Stimulated activated CD4-positive, alpha-beta T cell treated with anti-CD3 and anti-CD28 coated beads, TNF-alpha, amount 100 ng/mL, for 1 hour (primary cell): Measurements from ENCODE around the gene CCDC137.
"Not testable (repeated sequence)": the region's sequence is repeated elsewhere in the genome, so short reads cannot be mapped to it uniquely, and the experiment has no call there.

Experiments used
- DNase-seq, 3 donors: peaks; one replicate each; pipeline ENCODE4 v3.0.0-alpha.2; 2020; ENCODE audit warnings: low read depth in 3 of 3, low spot score in 1 of 3

The CCDC137 gene

GRCh38 chr17:81650951-81651350 is 15.6 kb upstream of the CCDC137 start:
- no peak for DNase-seq

GRCh38 chr17:81651692-81652091 is 14.8 kb upstream of the CCDC137 start:
- no peak for DNase-seq

GRCh38 chr17:81652906-81653771 is 13.4 kb upstream of the CCDC137 start:
- no peak for DNase-seq

GRCh38 chr17:81655378-81656117 is 11.0 kb upstream of the CCDC137 start:
- DNase-seq: no peak

GRCh38 chr17:81656118-81656743 is 10.3 kb upstream of the CCDC137 start, which contains the start of gene PDE6G:
Gene PDE6G (minus strand): TSS chr17:81656542. CDS start chr17:81653305, 3,237 bp downstream.
- no peak for DNase-seq

- DNase-seq: no peak
Measured at GRCh38 chr17:81656835-81657234, 9.7 kb upstream of the CCDC137 start.

GRCh38 chr17:81659038-81659437 is 7.5 kb upstream of the CCDC137 start:
- DNase-seq: no peak

- DNase-seq: no peak
Measured at GRCh38 chr17:81660441-81660840, 6.1 kb upstream of the CCDC137 start.

- no peak for DNase-seq
Measured at GRCh38 chr17:81662002-81662401, 4.5 kb upstream of the CCDC137 start.

GRCh38 chr17:81664051-81664470 is 2.5 kb upstream of the CCDC137 start:
- DNase-seq: no peak

GRCh38 chr17:81665205-81666091 is 1.1 kb upstream of the CCDC137 start:
- DNase-seq: peak in 1 of 3 donors; percentile 53

- DNase-seq: peak in 1 of 3 donors; percentile 12
Measured at GRCh38 chr17:81666092-81666341, 520 bp upstream of the CCDC137 start.

GRCh38 chr17:81667754-81668153 is 1.2 kb downstream of the CCDC137 start:
- DNase-seq: no peak

GRCh38 chr17:81672504-81672903 is 6.0 kb downstream of the CCDC137 start:
- DNase-seq: no peak

GRCh38 chr17:81672954-81673353 is 6.4 kb downstream of the CCDC137 start:
- no peak for DNase-seq

GRCh38 chr17:81673561-81674258 is 7.2 kb downstream of the CCDC137 start:
- DNase-seq: no peak

- DNase-seq: not testable (repeated sequence)
Measured at GRCh38 chr17:81675515-81676221, 9.1 kb downstream of the CCDC137 start.

GRCh38 chr17:81676906-81677305 is 10.4 kb downstream of the CCDC137 start:
- no peak for DNase-seq

GRCh38 chr17:81680150-81680549 is 13.6 kb downstream of the CCDC137 start:
- no peak for DNase-seq

- no peak for DNase-seq
Measured at GRCh38 chr17:81681672-81682071, 15.1 kb downstream of the CCDC137 start.
